ENCODE measurements around the gene ALPG.
"Not testable (repeated sequence)": the region's sequence is repeated elsewhere in the genome, so short reads cannot be mapped to it uniquely, and the experiment has no call there.

DNA sequence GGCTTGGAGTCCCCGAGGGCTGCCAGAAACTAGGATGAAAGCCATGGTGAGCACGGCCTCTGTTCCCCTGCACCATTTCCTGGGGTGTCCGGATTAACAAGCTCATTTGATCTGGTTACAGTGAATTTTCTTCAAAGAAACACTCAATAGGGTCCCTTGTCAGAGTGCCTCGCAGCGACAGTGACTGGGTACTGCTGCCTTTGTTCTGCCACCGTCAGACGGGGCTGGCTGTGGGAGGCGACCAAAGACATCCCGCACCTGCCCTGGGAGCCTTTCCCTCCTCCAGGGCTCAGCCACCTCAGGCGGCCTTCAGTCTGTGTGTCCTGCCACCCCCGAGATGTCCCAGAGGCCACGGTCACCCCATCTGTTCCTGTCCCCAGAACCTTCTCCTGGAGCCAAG is 36.6 kb upstream of the ALPG start:
- not testable (repeated sequence) for TF ChIP-seq EZH2 (IDR thresholded peaks at IDR 0.05; ENCODE audit: borderline replicate concordance, low read depth, low read length, severe bottlenecking)
- TF ChIP-seq, protein P1, sequence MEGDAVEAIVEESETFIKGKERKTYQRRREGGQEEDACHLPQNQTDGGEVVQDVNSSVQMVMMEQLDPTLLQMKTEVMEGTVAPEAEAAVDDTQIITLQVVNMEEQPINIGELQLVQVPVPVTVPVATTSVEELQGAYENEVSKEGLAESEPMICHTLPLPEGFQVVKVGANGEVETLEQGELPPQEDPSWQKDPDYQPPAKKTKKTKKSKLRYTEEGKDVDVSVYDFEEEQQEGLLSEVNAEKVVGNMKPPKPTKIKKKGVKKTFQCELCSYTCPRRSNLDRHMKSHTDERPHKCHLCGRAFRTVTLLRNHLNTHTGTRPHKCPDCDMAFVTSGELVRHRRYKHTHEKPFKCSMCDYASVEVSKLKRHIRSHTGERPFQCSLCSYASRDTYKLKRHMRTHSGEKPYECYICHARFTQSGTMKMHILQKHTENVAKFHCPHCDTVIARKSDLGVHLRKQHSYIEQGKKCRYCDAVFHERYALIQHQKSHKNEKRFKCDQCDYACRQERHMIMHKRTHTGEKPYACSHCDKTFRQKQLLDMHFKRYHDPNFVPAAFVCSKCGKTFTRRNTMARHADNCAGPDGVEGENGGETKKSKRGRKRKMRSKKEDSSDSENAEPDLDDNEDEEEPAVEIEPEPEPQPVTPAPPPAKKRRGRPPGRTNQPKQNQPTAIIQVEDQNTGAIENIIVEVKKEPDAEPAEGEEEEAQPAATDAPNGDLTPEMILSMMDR (IDR thresholded peaks at IDR 0.05; ENCODE audit: borderline replicate concordance, extremely low read depth, low read length, poor library complexity, severe bottlenecking): not testable (repeated sequence)

Measured in DND-41 (cell line).